DMS79 treated with DMSO at 0.1 percent for 48 hours (cell line): ENCODE data around the gene GRAMD2A.

Experiments used
- DNase-seq: peaks from one replicate; lab custom pipeline; 2025; lab: John Stamatoyannopoulos, UW

The GRAMD2A gene

DNA sequence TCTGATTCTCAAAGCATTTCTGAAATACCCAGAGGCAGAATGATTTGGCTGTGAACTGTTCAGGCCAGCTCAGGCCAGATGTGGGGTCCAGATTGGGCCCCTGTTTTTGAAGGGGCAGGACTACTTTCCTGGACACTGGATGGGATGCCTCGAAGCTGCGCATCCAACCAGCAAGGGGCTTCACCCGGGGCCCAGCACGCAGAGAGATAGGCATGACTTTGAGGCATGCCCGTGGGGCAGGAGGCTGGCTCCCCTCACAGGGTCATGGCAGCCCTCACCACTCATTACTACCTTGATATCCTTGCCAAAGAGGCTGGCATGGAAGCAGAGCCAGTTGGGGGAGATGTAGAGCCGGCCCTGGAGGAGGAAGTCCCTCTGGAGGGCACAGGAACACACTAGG, 30.1 kb downstream of the GRAMD2A start:
- DNase-seq: no peak

DNA sequence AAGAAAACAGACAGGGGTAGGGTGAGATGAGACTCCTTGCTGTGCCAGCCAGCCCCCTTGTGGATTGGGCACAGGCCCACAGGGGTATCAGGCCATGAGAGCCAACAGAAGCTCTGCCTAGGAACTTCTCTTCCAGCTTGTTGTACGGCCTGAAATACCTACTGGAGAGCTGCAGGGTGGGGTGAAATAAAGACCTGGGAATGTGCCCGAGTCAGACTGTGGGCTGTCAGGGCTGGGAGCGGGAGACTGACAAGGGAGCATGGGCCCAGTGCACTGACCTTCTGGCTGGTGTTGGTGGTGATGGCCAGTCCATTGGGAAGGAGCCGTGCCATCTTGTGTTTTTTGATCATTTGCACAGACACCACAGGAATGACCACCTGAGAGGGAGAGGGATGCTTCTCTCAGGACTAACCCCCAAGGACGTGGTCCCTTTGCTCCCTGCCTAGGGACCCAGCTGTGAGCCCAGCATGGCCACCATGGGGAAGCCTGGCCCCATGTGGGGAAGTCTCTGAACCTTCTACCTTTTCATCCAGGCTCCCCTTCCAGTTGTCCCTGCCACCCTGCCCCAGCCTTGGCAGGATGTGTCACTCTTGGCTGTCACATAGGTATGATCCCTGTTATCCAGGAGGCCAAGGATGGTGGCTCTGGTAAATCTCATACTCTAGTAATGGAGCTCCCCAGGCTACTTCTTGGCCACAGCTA, 30.7 kb downstream of the GRAMD2A start:
- DNase-seq: no peak

DNA sequence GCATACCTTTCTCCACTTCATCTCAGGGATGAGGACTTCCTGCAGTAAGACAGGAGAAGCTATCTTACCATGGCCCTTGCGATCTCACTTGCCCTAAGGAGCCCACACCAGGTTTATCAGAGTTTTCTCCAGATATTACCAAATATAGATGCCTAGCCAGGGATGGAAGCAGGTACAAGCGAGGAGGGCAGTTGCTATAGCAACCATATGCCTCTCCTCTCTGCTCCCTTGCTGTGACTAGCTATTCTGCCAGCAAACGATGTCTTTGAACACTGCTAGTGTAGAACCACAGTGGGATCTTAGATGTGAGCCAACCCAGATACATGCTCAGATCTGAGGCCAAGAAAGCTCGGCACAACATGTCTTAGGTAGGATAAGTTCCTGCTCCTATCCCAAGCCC, 33.9 kb downstream of the GRAMD2A start:
- no peak for DNase-seq

DNA sequence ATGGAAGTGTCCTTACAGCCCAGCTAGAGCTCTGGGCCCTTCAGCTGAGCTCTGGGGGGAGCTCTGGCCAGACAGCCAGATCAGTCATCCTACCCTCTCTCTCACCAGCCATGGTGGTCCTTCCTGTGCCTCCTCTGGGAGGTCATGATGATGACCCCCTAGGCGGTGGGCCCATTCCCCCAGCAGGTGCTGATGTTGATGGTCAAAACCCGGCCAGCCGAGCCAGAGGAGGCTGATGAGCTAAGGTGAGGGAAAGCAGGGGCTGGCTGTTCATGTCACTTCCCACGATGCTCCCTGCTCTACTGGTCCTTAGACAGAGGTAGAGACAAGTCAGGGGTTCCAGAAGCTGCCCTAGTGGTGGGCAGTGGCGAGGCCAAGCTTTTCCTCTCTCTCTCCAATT, 35.0 kb downstream of the GRAMD2A start:
- no peak for DNase-seq

DNA sequence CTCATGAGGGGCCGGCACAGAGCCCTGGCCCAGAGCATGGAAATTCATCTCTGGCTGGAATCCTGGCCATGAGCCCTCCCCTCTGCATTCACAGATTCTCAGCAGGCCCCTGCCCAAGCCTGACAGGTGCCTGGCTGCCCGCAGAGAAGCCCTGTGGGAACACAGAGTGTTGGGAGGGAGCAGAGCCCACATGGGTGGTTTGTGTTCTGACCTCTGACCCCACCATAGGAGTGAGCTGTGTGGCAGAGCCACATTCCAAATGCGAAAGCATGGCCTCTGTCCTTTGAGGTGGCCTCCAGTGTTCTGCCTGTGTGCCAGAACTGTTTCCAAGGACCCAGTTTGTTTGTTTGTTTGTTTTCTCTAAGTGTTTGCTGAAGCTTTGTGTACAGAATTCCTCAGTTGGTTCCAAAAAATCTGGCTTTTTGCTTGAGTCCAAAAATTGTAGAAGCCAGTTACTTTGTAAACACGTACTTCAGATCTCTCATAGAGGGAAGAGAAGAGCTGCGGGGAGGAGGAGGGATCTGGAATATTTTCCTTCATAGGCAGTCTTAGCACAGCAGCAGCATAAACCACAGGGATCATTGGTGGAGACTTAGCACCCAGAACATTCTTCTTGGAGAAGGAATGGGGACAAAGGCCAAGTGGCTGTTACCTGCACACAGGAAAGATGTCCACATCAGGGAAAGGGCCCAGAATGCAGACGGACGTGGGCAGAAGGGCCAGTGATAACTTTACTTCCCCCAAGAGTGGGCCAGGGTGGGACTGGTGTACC, 36.0 kb downstream of the GRAMD2A start:
- no peak for DNase-seq

DNA sequence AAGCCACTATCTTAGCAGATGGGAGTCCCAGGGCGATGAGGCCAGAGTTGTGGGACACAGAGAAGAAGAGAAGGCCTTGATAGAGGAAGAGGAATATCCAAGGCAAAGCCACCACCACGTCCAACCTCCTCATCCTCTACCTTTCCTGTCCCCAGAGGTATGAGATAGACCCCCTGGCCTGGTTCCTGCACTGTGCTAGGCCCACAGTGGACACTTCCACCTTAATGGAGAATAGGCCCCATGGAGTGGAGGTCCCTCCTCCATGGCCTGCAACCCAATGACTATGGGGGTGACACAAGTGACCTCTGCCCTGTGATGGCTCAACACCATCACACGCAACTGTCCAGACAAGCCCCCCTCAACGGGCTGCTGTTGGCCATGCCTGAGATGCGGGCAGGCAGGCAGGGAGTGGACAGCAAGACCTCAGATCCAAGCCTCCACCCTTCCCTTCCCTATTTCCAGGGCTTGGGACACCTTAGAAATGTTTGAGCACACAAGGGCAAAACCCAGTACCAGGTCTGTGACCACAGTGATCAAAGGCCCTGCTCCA, 36.8 kb downstream of the GRAMD2A start:
- DNase-seq: no peak

DNA sequence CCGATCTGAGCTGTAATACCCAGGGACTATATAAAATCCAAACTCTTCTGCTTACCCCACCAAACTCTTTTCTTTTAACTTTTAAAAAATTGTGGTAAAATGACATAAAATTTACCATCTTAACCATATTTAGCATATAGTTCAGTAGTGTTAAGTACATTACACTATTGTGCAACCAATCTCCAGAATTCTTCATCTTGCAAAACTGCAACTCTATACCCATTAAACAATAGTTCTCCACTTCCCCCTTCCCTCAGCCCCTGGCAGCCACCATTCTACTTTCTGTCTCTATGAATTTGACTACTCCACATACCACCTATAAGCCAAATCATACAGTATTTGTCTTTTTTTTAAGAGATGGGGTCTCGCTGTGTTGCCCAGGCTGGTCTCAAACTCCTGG, 40.7 kb downstream of the GRAMD2A start:
- DNase-seq: no peak

DNA sequence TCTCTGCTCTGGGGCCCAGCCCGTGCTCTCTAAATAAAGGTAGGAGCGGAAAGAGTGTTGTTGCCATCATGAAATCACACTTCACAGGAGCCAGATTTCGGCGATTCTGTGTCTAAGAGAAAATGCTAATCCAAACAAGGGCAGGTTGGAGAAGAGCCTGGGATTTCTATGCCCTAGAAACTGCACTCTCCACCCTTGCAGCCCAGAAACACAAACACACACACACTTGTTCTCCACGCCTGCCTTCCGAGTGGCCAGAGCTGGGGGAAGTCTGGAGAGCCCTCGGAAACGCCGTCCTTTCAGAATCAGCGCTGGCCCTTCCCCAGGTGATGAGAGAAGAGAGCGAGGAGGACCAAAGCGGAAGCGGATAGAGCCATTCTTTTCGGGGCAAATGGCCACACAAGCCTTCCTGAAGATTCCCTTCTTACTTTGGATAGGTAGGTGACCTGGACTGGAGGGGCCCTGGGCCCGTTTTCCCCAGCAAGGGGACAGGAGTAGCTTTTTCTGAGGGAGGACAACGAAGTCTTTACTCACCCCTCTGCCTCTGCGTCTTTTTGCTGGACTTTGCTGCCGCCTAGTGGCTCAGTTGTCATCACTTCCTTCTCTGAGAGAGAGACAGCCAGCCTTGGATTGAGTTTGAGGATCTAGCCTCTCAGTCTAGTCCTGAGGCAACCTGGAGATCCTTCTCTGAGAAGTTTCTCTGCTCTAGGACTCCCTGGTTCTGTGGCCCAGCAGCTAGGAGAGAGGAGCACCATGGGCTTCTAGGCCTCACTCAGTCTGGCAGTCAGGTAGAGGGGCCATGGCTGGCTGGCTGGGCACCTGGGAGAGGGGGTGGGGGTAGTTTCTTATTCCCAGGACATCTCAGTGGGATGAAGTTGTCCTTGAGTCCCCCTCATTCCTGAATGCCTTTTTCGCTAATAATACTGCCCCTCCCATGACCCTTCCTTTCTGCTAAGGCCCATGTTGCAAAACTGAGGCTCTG, 41.7 kb downstream of the GRAMD2A start:
- DNase-seq: peak; percentile 47

DNA sequence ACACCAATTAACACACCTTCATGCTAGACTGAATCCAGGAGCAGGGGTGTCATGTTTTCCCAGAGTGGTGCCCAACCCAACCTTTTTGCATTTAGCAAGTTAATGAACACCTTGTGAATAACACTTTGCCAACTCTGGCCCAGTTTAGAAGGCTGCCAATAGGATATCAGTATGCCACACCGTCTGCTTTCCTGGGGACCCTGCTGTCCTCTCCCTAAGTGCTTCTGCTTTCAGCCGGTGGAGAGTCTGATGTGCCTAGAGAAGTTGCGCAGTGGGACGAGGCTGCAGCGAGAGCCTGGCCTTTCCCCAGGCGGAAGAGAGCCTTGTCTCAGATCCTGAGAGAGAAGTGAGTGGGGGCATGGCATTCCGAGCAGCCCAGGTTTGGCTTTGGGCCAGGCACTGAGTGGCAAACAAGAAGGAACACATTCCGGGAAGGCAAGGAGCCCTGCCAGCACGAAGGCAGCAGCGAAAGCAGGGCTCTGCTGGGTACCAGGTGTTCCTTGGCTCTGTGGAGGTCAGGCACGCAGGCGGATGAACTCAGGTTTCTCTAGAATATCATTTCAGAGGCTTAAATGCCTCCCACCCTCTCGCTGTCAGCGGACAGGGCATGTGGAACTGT, 42.5 kb downstream of the GRAMD2A start:
- peak; percentile 82 for DNase-seq

DNA sequence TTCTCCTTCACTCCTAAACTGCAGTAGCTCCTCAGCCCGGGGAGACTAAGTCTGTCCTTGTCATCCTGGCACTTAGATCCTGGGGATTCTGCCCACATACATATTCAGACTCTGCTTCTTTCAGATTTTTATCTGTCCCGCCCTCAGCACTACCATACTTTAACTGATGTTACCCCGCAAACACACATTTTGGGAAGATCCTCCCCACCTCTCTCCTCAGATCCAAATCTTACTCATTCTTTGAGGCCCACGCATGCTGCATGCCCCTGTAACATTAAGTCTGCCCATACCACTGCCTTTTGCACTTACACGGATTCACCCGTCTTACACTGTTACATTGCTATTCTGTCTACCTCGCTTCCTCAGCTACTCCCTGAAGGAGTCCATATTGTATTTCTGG, 43.3 kb downstream of the GRAMD2A start:
- no peak for DNase-seq

DNA sequence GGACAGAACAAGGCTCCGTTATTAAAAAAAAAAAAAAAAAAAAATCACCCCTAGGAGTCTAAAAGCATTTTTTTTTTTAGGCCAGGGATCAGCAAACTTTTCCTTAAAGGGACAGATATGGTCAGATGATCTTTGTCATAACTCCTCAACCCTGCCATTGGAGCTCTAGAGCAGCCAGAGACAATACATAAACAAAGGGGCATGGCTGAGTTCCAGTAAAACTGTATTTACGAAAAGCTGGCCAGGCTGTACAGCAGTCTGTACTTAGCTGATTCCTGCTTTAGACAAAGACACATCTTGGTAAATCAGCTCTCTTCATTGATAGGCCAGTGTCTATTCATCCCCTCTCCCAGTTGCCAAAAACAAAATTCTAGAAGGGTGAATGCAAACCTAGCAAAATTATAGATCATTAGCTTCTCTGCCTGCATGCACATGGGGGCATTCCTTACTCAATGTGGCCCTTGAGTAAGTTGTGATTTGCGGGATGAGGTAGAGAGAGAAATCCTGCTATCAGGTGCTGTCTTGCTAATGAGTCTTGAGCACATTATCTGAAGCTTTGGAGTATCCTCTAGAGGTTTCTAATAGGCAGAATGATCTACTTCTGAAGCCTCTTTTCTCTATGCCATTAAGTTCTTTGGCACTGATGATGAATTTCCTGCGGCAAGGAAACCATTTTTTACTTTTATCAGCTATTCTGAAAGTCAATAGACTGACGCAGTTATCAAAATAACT, 44.2 kb downstream of the GRAMD2A start:
- peak; percentile 57 for DNase-seq

DNA sequence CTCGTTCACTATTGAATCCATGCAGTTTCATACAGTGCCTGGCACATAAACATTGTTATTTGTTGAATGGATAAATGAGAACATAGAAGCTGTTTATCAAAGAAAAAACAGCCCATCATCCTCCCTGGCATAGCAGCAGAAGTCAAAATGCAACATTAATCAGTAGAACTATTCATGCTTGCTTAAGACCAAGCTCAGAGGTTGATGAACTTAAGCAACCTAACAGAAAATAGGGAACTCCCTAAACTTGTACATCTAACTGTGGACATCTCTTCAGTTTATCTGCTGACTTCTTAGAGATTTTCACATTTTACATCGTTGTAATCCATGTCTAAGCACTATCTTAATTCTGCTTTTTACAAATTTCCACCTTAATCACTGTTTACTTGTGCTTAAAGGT, 50.2 kb downstream of the GRAMD2A start:
- no peak for DNase-seq

DNA sequence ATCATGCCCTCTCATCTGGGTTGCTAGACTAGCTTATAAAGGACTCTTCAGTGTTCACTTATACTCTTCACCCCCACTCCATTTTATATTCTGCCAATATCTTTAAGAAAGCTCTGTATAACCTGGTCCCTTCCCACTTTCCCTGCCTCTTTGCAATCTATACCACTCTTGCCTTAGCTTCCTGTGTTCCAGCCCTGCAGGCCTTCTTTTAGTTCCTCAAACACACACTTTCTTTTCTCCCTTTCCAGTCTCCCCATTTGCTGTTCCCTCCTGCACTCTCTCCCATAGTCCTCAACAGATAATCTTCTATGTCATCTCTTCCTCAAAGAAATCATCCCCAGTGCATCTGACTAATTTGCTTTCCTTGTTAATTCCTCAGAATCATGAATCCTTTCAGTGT, 50.7 kb downstream of the GRAMD2A start:
- peak; percentile 7 for DNase-seq

DNA sequence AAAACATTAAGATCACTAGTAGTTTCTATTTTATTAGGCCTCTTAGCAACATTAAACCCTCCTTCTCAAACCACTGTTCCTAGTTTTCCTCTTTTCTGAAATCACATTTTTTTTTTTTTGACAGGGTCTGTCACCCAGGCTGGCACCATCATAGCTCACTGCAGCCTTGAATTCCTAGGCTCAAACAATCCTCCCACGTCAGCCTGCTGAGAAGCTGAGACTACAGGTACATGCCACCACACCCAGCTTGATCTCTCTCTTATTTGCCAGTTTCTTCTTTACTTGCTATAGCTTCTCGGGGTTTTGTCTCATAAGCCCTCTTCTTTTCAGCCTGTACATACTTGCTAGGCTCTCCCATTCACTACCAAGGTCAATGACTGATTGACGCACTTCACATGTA, 51.4 kb downstream of the GRAMD2A start:
- no peak for DNase-seq

DNA sequence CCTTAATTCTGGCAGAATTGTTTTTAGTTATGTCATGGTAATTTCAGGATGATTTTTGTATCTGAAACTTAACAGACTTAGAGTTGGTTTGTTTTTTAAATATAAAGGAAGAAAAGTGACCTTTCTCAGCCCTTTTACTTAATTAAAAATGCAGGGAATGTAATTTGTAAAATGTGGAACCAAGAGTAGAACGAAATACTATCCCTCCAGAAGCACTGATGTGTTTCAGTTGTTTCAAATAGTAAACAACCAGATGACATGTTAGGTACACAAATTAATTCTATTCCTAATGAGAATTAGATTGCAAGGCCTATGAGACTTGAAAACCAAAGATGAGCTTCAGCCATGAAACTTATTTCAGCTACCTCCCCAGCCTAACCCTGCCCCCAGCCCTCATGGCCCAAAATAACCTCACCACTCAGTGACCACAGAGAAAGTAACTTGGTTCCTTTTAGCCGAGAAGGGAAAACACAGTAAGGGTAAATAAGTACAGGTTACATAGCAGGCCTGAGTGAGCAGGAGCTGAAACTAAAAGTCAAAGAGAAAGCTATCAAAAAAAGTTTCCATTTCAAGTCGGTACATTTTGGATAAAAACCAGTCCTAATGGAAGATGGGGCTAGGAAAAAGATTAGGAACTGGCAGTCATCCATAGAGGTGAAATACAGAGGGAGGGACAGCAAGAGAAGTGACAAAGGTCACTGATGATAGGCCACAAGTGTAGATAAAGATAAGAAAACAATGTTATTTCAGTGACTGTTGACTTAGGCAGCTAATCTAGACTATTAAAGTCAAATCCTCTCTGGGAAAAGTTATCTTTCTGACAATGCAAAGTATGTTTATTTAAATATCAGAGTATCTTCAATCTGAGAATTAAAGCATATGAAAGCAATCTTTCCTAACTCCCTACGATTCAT, 56.2 kb downstream of the GRAMD2A start:
- DNase-seq: no peak

DNA sequence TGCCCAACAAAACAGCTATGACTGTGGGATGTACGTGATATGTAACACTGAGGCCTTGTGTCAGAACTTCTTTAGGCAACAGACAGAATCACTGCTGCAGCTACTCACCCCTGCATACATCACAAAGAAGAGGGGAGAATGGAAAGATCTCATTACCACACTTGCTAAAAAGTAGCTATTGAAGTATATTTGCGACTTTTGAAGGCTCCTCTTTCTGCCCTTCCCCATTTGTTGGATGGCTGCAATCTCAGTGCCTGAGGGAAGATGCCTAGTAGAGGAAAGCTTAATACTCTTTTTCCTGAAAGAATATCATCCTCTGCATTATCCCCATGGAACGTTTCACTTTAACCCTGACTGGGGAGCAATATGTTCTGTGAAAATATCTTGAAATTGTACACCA, 57.5 kb downstream of the GRAMD2A start:
- DNase-seq: no peak

DNA sequence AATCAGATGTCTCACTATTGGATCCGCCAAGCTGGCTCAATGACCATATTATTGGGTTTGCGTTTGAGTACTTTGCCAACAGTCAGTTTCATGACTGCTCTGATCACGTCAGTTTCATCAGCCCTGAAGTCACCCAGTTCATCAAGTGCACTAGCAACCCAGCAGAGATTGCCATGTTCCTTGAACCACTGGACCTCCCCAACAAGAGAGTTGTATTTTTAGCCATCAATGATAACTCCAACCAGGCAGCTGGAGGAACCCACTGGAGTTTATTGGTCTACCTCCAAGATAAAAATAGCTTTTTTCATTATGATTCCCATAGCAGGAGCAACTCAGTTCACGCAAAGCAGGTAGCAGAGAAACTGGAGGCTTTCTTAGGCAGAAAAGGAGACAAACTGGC, 57.9 kb downstream of the GRAMD2A start:
- no peak for DNase-seq

DNA sequence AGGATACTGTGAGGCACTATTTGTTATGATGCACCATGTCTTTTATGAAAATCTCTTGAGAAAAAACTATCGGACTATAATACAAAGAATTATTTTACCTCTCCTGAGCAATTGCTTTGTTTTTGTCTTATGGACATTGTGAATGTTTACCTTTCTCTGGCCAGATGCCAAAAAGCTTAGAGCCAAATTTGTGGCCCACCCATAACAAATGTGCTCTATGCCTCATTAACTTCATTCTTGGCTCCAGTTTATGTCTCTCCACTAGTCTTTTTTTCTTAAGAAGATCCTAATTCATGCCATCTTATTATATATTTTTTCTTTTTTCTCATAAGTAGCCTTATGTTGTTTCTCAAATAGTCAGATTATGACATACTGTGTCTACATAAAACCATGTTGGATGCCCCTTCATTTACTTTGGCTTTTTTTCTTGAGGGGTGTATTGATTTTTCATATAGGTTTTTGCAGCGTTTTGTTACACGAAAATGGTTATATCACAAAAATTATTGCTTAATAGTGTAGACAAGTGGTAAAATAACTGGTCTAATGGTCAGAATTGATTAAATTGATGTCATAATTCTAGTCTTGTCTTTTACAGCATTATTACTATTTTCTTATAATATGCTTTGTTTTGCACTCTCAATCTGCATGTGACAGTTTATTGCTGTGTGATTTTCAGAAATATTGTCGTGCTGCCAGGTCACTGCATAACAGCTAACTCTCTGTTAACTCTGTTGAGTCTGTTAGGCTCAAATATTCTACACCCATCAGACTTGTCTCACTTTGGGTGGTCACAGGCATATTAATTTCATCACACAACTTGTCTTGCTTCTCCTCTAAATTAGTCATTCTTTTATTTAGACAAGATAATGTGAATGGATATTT, 61.2 kb downstream of the GRAMD2A start:
- peak; percentile 68 for DNase-seq

DNA sequence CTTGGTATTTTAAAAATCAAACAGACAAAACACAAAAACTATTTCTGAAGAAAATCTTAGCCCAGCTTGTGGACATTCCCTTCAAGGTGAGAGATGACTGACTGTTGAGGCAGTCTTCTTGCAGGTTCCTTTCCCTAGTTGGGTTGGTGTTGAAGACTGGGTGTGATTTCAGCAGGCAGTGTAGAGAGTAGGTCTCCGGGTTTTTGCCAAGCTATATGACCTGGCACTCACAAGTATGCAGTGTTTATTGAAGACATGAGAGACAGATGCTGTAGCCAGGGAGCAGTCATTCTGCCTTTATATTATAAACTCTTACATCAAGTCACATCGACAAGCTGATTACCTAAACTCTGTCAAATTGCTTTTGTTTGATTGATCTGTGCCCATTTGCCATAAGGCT, 61.9 kb downstream of the GRAMD2A start:
- DNase-seq: peak; percentile 41
